Stimulated activated CD8-positive, alpha-beta memory T cell treated with anti-CD3 and anti-CD28 coated beads, Interleukin-2, amount 100 ng/mL, for 1 hour (primary cell): ENCODE results near the gene VHLL.

ENCODE experiments used
- DNase-seq, 2 donors: peaks; one replicate each; pipeline ENCODE4 v3.0.0-alpha.2; 2020; ENCODE audit warnings: low read depth in 2 of 2

VHLL gene

DNA sequence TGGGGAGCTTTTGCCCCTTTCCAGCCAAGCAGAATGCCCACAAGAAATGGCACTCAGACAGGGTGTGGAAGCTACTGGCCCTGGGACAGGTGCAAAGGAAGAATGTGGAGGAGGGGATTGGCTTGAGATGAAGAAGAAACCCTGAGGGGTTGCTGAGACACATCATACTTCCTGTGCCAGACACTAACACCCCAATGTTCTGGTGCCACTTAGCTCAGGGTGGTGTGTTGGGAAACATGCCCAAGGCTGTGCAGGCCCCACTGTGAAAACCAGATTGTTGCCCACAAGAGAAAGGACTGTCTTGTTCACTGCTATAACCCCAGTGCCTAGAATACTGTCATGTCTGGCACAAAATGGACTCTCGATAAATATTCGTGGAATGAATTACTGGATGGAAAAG is 41.4 kb downstream of the VHLL start:
- DNase-seq, result no peak

DNA sequence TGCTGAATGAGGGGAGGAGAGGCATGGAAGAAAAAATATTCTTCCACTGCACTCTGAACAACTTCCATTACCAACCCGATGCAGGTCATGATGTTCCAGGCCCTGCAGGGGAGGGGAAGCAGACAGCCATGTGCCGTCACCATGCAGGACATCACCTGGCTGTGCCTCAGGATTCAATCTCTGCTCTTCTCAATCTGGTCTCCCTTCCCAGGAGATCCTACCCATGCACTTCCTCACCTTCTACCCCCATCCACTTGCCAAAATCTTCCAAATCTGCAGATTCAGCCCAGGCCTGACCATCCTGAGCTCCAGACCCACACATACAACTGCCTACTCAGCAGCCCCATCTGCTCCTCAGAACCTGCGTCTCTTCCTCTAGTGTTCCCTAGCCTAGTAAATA is 45.5 kb downstream of the VHLL start:
- no peak for DNase-seq

DNA sequence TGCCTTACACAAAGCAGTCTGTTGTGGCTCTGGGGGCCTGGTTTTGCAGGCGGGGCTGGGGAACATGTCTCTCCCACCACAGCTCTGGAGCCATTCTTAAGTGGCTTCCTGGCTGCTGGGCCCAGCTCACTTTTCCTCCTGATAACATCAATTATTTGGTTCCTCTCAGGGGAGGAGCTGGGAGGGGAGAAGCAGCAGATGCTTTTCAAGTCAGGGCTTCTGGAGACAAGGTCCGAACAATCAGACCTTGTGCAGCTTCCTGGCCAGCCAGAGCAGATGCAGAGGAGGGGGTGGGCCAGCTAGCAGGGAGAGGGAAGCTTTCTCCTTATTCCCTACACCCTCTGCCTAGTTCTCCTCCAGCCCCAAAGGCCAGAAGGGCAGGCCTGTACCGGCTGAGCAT is 47.6 kb downstream of the VHLL start:
- DNase-seq, result no peak

DNA sequence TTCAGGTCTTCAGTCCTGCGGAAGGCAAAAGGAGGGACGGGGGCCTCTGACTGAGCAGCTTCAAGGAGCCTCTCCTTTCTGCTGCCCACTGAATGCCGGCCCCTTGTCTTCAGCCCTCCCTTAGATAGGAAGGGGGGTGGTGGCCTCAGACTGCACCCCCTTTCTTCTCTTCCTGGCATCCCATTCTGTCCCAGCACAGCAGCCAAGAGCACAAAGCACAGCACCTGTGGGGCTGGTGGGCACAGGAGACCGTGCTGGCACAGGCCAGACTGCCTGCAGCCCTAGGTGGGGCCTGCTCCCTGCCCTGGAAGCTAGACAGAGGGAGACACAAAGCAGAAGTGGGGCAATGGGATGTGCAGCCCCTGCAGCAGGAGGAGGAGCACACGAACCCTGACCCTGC is 49.5 kb downstream of the VHLL start:
- DNase-seq, result no peak
